Measurements from ENCODE around the gene ME3. TPM values are rescaled to one million over a fixed set of nuclear protein-coding genes. Genes with fewer than 3 reads are reported as not detected.

Gene ME3
- total and polyA plus RNA-seq, 4 donors, result 1.4 to 7.2 (median 2.3) TPM

DNA sequence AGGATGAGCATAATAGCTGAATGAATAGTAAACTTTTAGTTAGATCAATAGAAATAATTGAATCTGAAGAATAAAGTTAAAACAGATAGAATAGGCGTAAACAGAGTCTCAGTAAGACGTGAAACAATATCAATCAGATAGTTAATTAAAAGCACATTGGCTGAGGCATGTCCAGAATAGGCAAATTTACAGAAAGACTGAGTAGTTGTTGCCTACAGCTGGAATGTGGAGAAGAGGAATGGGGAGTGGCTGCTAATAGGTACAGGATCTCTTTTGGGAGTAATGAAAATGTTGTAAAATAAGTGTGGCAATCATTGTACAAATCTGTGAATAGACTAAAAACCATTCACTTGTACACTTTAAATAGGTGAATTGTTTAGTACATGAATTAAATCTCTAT is 36.3 kb upstream of the ME3 start:
- no peak for DNase-seq (ENCODE audit: low spot score)
- H3K4me1 ChIP-seq (ENCODE audit: control insufficient read depth in 4 of 4, insufficient read depth in 4 of 4, low read length in 3 of 4), result peaks cover 0 to 4% (median 0%) of the 10 kb centered on the region in 4 donors
- H3K27ac ChIP-seq (ENCODE audit: low read depth in 1 of 2, low read length in 2 of 2), result no peak overlapping the region
- TF ChIP-seq SP1 (IDR thresholded peaks at IDR 0.05), result no peak
- TF ChIP-seq, protein P1, sequence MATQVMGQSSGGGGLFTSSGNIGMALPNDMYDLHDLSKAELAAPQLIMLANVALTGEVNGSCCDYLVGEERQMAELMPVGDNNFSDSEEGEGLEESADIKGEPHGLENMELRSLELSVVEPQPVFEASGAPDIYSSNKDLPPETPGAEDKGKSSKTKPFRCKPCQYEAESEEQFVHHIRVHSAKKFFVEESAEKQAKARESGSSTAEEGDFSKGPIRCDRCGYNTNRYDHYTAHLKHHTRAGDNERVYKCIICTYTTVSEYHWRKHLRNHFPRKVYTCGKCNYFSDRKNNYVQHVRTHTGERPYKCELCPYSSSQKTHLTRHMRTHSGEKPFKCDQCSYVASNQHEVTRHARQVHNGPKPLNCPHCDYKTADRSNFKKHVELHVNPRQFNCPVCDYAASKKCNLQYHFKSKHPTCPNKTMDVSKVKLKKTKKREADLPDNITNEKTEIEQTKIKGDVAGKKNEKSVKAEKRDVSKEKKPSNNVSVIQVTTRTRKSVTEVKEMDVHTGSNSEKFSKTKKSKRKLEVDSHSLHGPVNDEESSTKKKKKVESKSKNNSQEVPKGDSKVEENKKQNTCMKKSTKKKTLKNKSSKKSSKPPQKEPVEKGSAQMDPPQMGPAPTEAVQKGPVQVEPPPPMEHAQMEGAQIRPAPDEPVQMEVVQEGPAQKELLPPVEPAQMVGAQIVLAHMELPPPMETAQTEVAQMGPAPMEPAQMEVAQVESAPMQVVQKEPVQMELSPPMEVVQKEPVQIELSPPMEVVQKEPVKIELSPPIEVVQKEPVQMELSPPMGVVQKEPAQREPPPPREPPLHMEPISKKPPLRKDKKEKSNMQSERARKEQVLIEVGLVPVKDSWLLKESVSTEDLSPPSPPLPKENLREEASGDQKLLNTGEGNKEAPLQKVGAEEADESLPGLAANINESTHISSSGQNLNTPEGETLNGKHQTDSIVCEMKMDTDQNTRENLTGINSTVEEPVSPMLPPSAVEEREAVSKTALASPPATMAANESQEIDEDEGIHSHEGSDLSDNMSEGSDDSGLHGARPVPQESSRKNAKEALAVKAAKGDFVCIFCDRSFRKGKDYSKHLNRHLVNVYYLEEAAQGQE (IDR thresholded peaks at IDR 0.05), result no peak
- no peaks in the 10 kb centered on the region for H3K27me3 ChIP-seq (ENCODE audit: control insufficient read depth in 4 of 4, insufficient read depth in 4 of 4, low read length in 3 of 4)
- no peak overlapping the region for H3K4me3 ChIP-seq (ENCODE audit: low read depth in 1 of 3, low read length in 3 of 3)
- WGBS, result 94% methylated on average over 2 of the region's 2 CpGs
- no peaks in the 10 kb centered on the region for H3K36me3 ChIP-seq (ENCODE audit: control insufficient read depth in 4 of 4, insufficient read depth in 3 of 4, low read depth in 1 of 4, low read length in 3 of 4)
- H3K9me3 ChIP-seq (ENCODE audit: control insufficient read depth in 4 of 4, low read length in 3 of 4), result no peaks in the 10 kb centered on the region
- H3K9ac ChIP-seq (ENCODE audit: low read depth in 1 of 2, low read length in 2 of 2), result no peak overlapping the region

DNA sequence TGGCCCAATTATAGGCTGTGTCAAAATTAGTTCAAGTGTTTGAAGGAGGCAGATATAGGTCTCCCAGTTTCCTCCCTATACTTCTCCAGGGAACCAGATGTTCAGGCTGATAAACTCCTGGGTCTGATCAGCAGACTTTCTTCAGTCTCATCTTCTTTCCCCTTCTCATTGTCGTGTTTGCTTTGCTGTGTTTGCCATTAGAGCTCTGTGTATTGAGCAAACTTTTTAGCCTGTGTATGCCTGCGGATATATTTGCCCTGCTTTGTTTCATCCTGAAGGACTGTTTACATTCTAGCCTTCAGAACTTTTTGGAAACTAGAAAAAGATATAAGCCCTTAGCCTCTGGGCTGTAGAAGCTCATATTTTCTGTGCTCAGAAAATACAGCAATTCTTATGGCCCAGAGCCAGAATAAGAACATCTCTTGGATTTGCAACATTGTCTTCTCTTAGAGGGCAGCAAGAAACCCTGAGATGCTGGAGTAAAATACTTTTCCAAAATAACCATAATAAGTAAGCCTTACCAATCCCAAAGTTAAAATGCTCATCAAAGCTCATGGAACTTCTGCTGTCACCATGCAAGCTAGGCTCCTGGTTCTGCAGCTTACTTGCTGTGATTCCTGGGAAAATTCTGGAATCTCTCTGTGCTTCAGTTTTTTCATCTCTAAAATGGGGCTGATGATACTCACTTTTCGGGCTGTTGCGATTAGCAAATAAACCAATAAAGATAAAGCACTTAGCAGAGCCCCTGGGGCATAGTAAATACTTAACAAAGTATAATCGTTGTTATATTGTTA is 34.1 kb upstream of the ME3 start:
- peaks cover 0 to 6% (median 2%) of the 10 kb centered on the region in 4 donors for H3K4me1 ChIP-seq (ENCODE audit: control insufficient read depth in 4 of 4, insufficient read depth in 4 of 4, low read length in 3 of 4)
- no peaks in the 10 kb centered on the region for H3K9me3 ChIP-seq (ENCODE audit: control insufficient read depth in 4 of 4, low read length in 3 of 4)
- no peaks in the 10 kb centered on the region for H3K36me3 ChIP-seq (ENCODE audit: control insufficient read depth in 4 of 4, insufficient read depth in 3 of 4, low read depth in 1 of 4, low read length in 3 of 4)
- TF ChIP-seq HNF4A (conservative IDR thresholded peaks at IDR 0.05), result no peak
- no peak for TF ChIP-seq HNF4G (IDR thresholded peaks at IDR 0.05)
- no peak for TF ChIP-seq EGR1 (IDR thresholded peaks at IDR 0.05; ENCODE audit: low read depth in 2 of 2)
- TF ChIP-seq, protein P2, sequence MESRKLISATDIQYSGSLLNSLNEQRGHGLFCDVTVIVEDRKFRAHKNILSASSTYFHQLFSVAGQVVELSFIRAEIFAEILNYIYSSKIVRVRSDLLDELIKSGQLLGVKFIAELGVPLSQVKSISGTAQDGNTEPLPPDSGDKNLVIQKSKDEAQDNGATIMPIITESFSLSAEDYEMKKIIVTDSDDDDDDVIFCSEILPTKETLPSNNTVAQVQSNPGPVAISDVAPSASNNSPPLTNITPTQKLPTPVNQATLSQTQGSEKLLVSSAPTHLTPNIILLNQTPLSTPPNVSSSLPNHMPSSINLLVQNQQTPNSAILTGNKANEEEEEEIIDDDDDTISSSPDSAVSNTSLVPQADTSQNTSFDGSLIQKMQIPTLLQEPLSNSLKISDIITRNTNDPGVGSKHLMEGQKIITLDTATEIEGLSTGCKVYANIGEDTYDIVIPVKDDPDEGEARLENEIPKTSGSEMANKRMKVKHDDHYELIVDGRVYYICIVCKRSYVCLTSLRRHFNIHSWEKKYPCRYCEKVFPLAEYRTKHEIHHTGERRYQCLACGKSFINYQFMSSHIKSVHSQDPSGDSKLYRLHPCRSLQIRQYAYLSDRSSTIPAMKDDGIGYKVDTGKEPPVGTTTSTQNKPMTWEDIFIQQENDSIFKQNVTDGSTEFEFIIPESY (IDR thresholded peaks at IDR 0.05), result no peak
- no peak for TF ChIP-seq GABPA (IDR thresholded peaks at IDR 0.05 in 1 of 2, conservative IDR thresholded peaks at IDR 0.05 in 1 of 2)
- TF ChIP-seq RAD21 (IDR thresholded peaks at IDR 0.05), result peak; percentile 11 to 23
- TF ChIP-seq FOXA2 (IDR thresholded peaks at IDR 0.05), result no peak
- TF ChIP-seq SP1 (IDR thresholded peaks at IDR 0.05), result no peak
- TF ChIP-seq, protein P1 (IDR thresholded peaks at IDR 0.05), result no peak
- no peak for TF ChIP-seq FOXA1 (IDR thresholded peaks at IDR 0.05)
- peak in 1 of 2 donors; percentile 4 for TF ChIP-seq RXRA (IDR thresholded peaks at IDR 0.05)
- WGBS, result 35% methylated on average over 5 of the region's 5 CpGs
- H3K27ac ChIP-seq (ENCODE audit: low read depth in 1 of 2, low read length in 2 of 2), result no peak overlapping the region
- H3K9ac ChIP-seq (ENCODE audit: low read depth in 1 of 2, low read length in 2 of 2), result no peak overlapping the region
- H3K27me3 ChIP-seq (ENCODE audit: control insufficient read depth in 4 of 4, insufficient read depth in 4 of 4, low read length in 3 of 4), result no peaks in the 10 kb centered on the region
- H3K4me3 ChIP-seq (ENCODE audit: low read depth in 1 of 3, low read length in 3 of 3), result no peak overlapping the region
- DNase-seq (ENCODE audit: low spot score), result no peak

Measured in liver (tissue), 9 donors.